Measurements from ENCODE around the gene CACYBP.

GRCh38 chr1:175013445-175013844 is 13.7 kb downstream of the CACYBP start:
- TF ChIP-seq EZH2phosphoT487 (IDR thresholded peaks at IDR 0.05; ENCODE audit: borderline replicate concordance, low read depth, low read length): no peak
- TF ChIP-seq CTCF (conservative IDR thresholded peaks at IDR 0.05; ENCODE audit: low read length): no peak

Data from OCI-LY7 (cell line).